Activated T-helper 1 cell treated with anti-CD3 and anti-CD28 coated beads, Interleukin-2, amount 50 U/mL, for 16 hours (primary cell): ENCODE data around the gene TENM4.

ENCODE experiments used
- DNase-seq, 2 donors: peaks; one replicate each; pipeline ENCODE4 v3.0.0-alpha.2; 2020; ENCODE audit warnings: low read depth in 1 of 2, low spot score in 1 of 2

TENM4 gene

GRCh38 chr11:79066456-79067351 lies 374.1 kb downstream of the TENM4 start:
- no peak for DNase-seq

GRCh38 chr11:79062814-79063762 lies 377.7 kb downstream of the TENM4 start:
- no peak for DNase-seq

- no peak for DNase-seq
Observed at GRCh38 chr11:79060081-79060953, 380.5 kb downstream of the TENM4 start.

- no peak for DNase-seq
Observed at GRCh38 chr11:79059141-79059540, 381.7 kb downstream of the TENM4 start.

GRCh38 chr11:79055856-79056631 lies 384.8 kb downstream of the TENM4 start:
- no peak for DNase-seq

GRCh38 chr11:79054636-79055035 lies 386.2 kb downstream of the TENM4 start:
- no peak for DNase-seq

GRCh38 chr11:79052544-79052943 lies 388.3 kb downstream of the TENM4 start:
- DNase-seq: no peak

GRCh38 chr11:79050786-79051185 lies 390.0 kb downstream of the TENM4 start:
- DNase-seq: no peak

GRCh38 chr11:79049741-79050179 lies 391.1 kb downstream of the TENM4 start:
- no peak for DNase-seq

- DNase-seq: no peak
Observed at GRCh38 chr11:79047980-79048379, 392.9 kb downstream of the TENM4 start.

- DNase-seq: no peak
Observed at GRCh38 chr11:79047321-79047720, 393.5 kb downstream of the TENM4 start.

- no peak for DNase-seq
Observed at GRCh38 chr11:79046366-79046765, 394.5 kb downstream of the TENM4 start.

- DNase-seq: no peak
Observed at GRCh38 chr11:79045800-79046304, 395.0 kb downstream of the TENM4 start.

GRCh38 chr11:79045018-79045799 lies 395.6 kb downstream of the TENM4 start:
- no peak for DNase-seq

- DNase-seq: no peak
Observed at GRCh38 chr11:79044201-79044600, 396.6 kb downstream of the TENM4 start.

GRCh38 chr11:79043726-79044125 lies 397.1 kb downstream of the TENM4 start:
- no peak for DNase-seq

- no peak for DNase-seq
Observed at GRCh38 chr11:79042824-79043223, 398.0 kb downstream of the TENM4 start.

- DNase-seq: no peak
Observed at GRCh38 chr11:79040348-79040747, 400.5 kb downstream of the TENM4 start.

GRCh38 chr11:79039122-79039521 lies 401.7 kb downstream of the TENM4 start:
- DNase-seq: no peak
